CD1c-positive myeloid dendritic cell (primary cell): Measurements from ENCODE around the gene SIGLEC11.

Experiments
- DNase-seq: peaks from one replicate; pipeline ENCODE4 v3.0.0-alpha.2; 2016; ENCODE audit errors: extremely low spot score

The SIGLEC11 gene

GRCh38 chr19:49906879-49907564 lies 54.0 kb downstream of the SIGLEC11 start:
- DNase-seq, result no peak

DNA sequence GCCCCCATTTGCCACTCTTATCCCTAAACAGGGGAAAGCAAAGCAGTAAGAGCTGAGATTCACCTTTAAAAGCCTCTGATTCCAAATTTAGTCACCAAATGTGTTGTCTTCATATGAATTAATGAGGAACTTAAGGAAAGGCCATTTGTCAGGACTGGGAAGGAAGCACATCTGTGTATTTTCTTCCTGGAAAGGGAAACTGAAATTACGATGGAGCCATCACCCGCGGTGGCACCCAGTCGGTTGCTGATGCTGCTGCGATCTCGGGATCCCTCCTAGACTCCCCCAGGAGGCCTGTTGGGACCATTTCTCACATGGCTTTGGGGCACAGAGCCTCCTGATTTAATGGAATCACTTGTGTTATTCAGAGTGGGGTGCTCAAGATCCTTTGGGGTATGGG lies 56.8 kb downstream of the SIGLEC11 start:
- peak; percentile 46 for DNase-seq
